OCI-LY1 (cell line): ENCODE data around the gene CLEC4E.
"Not testable (repeated sequence)": the region's sequence is repeated elsewhere in the genome, so short reads cannot be mapped to it uniquely, and the experiment has no call there.

Source experiments
- EZH2 ChIP-seq: fragments of 200-600 bp; sonication (generic), shearing (Covaris generic); IDR thresholded peaks from 2 replicates; pipeline ENCODE4 v1.8.0; 2017; ENCODE audit warnings: borderline replicate concordance, mixed run types, mild to moderate bottlenecking, antibody characterized with exemption, low read length, moderate library complexity, mixed read lengths
- TF ChIP-seq, protein P1 (sequence below): fragments of 200-600 bp; sonication (generic), shearing (Covaris generic); IDR thresholded peaks from 2 replicates; pipeline ENCODE4 v1.5.1; 2017; ENCODE audit warnings: mild to moderate bottlenecking, antibody characterized with exemption, low read length, moderate library complexity, mixed read lengths

DNA sequence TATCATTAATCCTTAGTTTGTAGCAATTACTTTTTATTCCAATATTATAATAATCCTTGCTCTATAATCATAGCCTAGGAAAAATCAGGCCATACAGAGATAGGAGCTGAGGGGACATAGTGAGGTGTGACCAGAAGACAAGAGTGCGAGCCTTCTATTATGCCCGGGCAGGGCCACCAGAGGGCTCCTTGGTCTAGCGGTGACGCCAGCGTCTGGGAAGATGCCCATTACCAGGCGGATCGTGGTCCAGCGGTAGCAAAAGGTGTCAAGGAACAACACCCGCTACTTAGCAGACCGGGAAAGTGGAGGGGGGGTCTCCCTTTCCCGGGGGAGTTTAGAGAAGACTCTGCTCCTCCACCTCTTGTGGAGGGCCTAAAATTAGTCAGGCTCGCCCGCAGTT is 43.8 kb upstream of the CLEC4E start:
- TF ChIP-seq, protein P1, sequence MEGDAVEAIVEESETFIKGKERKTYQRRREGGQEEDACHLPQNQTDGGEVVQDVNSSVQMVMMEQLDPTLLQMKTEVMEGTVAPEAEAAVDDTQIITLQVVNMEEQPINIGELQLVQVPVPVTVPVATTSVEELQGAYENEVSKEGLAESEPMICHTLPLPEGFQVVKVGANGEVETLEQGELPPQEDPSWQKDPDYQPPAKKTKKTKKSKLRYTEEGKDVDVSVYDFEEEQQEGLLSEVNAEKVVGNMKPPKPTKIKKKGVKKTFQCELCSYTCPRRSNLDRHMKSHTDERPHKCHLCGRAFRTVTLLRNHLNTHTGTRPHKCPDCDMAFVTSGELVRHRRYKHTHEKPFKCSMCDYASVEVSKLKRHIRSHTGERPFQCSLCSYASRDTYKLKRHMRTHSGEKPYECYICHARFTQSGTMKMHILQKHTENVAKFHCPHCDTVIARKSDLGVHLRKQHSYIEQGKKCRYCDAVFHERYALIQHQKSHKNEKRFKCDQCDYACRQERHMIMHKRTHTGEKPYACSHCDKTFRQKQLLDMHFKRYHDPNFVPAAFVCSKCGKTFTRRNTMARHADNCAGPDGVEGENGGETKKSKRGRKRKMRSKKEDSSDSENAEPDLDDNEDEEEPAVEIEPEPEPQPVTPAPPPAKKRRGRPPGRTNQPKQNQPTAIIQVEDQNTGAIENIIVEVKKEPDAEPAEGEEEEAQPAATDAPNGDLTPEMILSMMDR, result peak; percentile 28; the same call in 1 of the 2 replicates
- TF ChIP-seq EZH2, result not testable (repeated sequence)
